Muscle layer of duodenum (tissue), 2 donors: Measurements from ENCODE around the gene OOSP4A.

Source experiments
- H3K27ac ChIP-seq: one replicate; pipeline ENCODE4 v1.7.0; 2013; ENCODE audit warnings: mild to moderate bottlenecking, low read length
- H3K27me3 ChIP-seq: one replicate; pipeline ENCODE4 v1.7.0; 2013; ENCODE audit warnings: low read depth, mild to moderate bottlenecking, control low read depth, low read length
- H3K36me3 ChIP-seq, 2 donors: one replicate each; pipeline ENCODE4 v1.7.0; 2013; ENCODE audit warnings: low read length in 2 of 2, control low read depth in 1 of 2, mild to moderate bottlenecking in 1 of 2; ENCODE audit not compliant: insufficient read depth in 2 of 2, control insufficient read depth in 1 of 2
- H3K4me1 ChIP-seq, 2 donors: one replicate each; pipeline ENCODE4 v1.7.0; 2013; ENCODE audit warnings: low read length in 2 of 2, mild to moderate bottlenecking in 2 of 2, control low read depth in 1 of 2, moderate library complexity in 1 of 2; ENCODE audit not compliant: insufficient read depth in 2 of 2, control insufficient read depth in 1 of 2
- H3K4me3 ChIP-seq, 2 donors: one replicate each; pipeline ENCODE4 v1.7.0; 2013; ENCODE audit warnings: low read length in 2 of 2, low read depth in 1 of 2, mild to moderate bottlenecking in 1 of 2
- H3K9me3 ChIP-seq, 2 donors: one replicate each; pipeline ENCODE4 v1.7.0; 2013; ENCODE audit warnings: low read length in 2 of 2, control low read depth in 1 of 2, mild to moderate bottlenecking in 1 of 2; ENCODE audit not compliant: control insufficient read depth in 1 of 2
- donor health status: healthy.

OOSP4A gene

GRCh38 chr11:59963733-59964132, at the start of gene OOSP4A:
Gene OOSP4A, plus strand, starts transcription at chr11:59964033. Its CDS starts 0 bp downstream, at chr11:59964033.
- Histone ChIP-seq H3K27me3 (no peaks in the 10 kb centered on the region), H3K9me3 (no peaks in the 10 kb centered on the region)

GRCh38 chr11:59918480-59918879, 45.4 kb upstream of the OOSP4A start:
- no peak overlapping the region for H3K27ac ChIP-seq
- no peaks in the 10 kb centered on the region for H3K4me1 ChIP-seq
- no peaks in the 10 kb centered on the region for H3K27me3 ChIP-seq
- H3K9me3 ChIP-seq = peaks cover 10 to 22% of the 10 kb centered on the region in 2 donors
- H3K4me3 ChIP-seq = no peak overlapping the region
- H3K36me3 ChIP-seq = no peaks in the 10 kb centered on the region

More at GRCh38 chr11:59963733-59964132, at the start of gene OOSP4A:
- no peak within 1 kb of the TSS for H3K27ac ChIP-seq
- H3K4me1 ChIP-seq = no peaks in the 10 kb centered on the region
- no peak within 1 kb of the TSS for H3K4me3 ChIP-seq
- no peaks in the 10 kb centered on the region for H3K36me3 ChIP-seq

GRCh38 chr11:59918987-59919589, 44.7 kb upstream of the OOSP4A start:
- Histone ChIP-seq H3K36me3 (no peaks in the 10 kb centered on the region), H3K4me3 (no peak overlapping the region), H3K9me3 (peaks cover 14 to 28% of the 10 kb centered on the region in 2 donors), H3K27me3 (no peaks in the 10 kb centered on the region), H3K4me1 (no peaks in the 10 kb centered on the region), H3K27ac (no peak overlapping the region)

GRCh38 chr11:59923813-59924212, 40.0 kb upstream of the OOSP4A start:
- Histone ChIP-seq H3K9me3 (peaks cover 17 to 42% of the 10 kb centered on the region in 2 donors), H3K36me3 (no peaks in the 10 kb centered on the region), H3K27ac (no peak overlapping the region), H3K27me3 (no peaks in the 10 kb centered on the region), H3K4me3 (no peak overlapping the region), H3K4me1 (no peaks in the 10 kb centered on the region)

- H3K36me3 ChIP-seq = no peaks in the 10 kb centered on the region
- H3K9me3 ChIP-seq = no peaks in the 10 kb centered on the region
- H3K27me3 ChIP-seq = no peaks in the 10 kb centered on the region
- no peaks in the 10 kb centered on the region for H3K4me1 ChIP-seq
- H3K4me3 ChIP-seq = no peak overlapping the region
- no peak overlapping the region for H3K27ac ChIP-seq
Measured at GRCh38 chr11:59931688-59932087, 32.1 kb upstream of the OOSP4A start.

- no peaks in the 10 kb centered on the region for H3K27me3 ChIP-seq
- H3K9me3 ChIP-seq = no peaks in the 10 kb centered on the region
- H3K27ac ChIP-seq = no peak within 1 kb of the TSS
- no peaks in the 10 kb centered on the region for H3K36me3 ChIP-seq
- H3K4me1 ChIP-seq = no peaks in the 10 kb centered on the region
- no peak within 1 kb of the TSS for H3K4me3 ChIP-seq
Measured at GRCh38 chr11:59938132-59938531, 25.7 kb upstream of the OOSP4A start, which contains the start of gene OOSP1. Gene OOSP1, plus strand, starts transcription at chr11:59938432. Its CDS starts 23 bp downstream, at chr11:59938455.

GRCh38 chr11:59938718-59939117, 25.1 kb upstream of the OOSP4A start:
- Histone ChIP-seq H3K27ac (no peak overlapping the region), H3K36me3 (no peaks in the 10 kb centered on the region), H3K4me1 (no peaks in the 10 kb centered on the region), H3K27me3 (no peaks in the 10 kb centered on the region), H3K4me3 (no peak overlapping the region), H3K9me3 (no peaks in the 10 kb centered on the region)

GRCh38 chr11:59939482-59939881, 24.4 kb upstream of the OOSP4A start:
- Histone ChIP-seq H3K27ac (no peak overlapping the region), H3K36me3 (no peaks in the 10 kb centered on the region), H3K9me3 (no peaks in the 10 kb centered on the region), H3K27me3 (no peaks in the 10 kb centered on the region), H3K4me3 (no peak overlapping the region), H3K4me1 (no peaks in the 10 kb centered on the region)

- Histone ChIP-seq H3K27me3 (no peaks in the 10 kb centered on the region), H3K9me3 (no peaks in the 10 kb centered on the region), H3K4me3 (no peak overlapping the region), H3K27ac (no peak overlapping the region), H3K4me1 (no peaks in the 10 kb centered on the region), H3K36me3 (no peaks in the 10 kb centered on the region)
Measured at GRCh38 chr11:59941091-59941490, 22.7 kb upstream of the OOSP4A start.

GRCh38 chr11:59943997-59944714, 19.7 kb upstream of the OOSP4A start:
- Histone ChIP-seq H3K27me3 (no peaks in the 10 kb centered on the region), H3K36me3 (no peaks in the 10 kb centered on the region), H3K9me3 (no peaks in the 10 kb centered on the region), H3K4me1 (no peaks in the 10 kb centered on the region), H3K27ac (no peak overlapping the region), H3K4me3 (no peak overlapping the region)

- Histone ChIP-seq H3K27ac (no peak overlapping the region), H3K27me3 (no peaks in the 10 kb centered on the region), H3K4me1 (no peaks in the 10 kb centered on the region), H3K4me3 (no peak overlapping the region), H3K36me3 (no peaks in the 10 kb centered on the region), H3K9me3 (no peaks in the 10 kb centered on the region)
Measured at GRCh38 chr11:59944720-59945119, 19.1 kb upstream of the OOSP4A start.
